ENCODE measurements around the gene TRPC1.

The TRPC1 gene

GRCh38 chr3:142724682-142725356 lies 985 bp downstream of the TRPC1 start:
- no peak for TF ChIP-seq CTCF (IDR thresholded peaks at IDR 0.05; ENCODE audit: low read depth, low read length)
- DNase-seq (ENCODE audit: low read depth in 2 of 2), result peak; percentile 34 to 50
- peak overlapping the region; percentile 81 to 86 for H3K4me3 ChIP-seq (replicated peaks in 1 of 2; ENCODE audit: low read depth in 2 of 2, low read length in 2 of 2)

- no peak for DNase-seq (ENCODE audit: low read depth in 2 of 2)
- peak overlapping the region; percentile 81 to 86 for H3K4me3 ChIP-seq (replicated peaks in 1 of 2; ENCODE audit: low read depth in 2 of 2, low read length in 2 of 2)
These were observed 1.5 kb downstream of the TRPC1 start for GRCh38 chr3:142725357-142725739.

GRCh38 chr3:142726017-142726416 lies 2.2 kb downstream of the TRPC1 start:
- no peak for DNase-seq (ENCODE audit: low read depth in 2 of 2)
- no peak for TF ChIP-seq CTCF (IDR thresholded peaks at IDR 0.05; ENCODE audit: low read depth, low read length)
- no peak overlapping the region for H3K4me3 ChIP-seq (replicated peaks in 1 of 2; ENCODE audit: low read depth in 2 of 2, low read length in 2 of 2)

More at GRCh38 chr3:142725357-142725739, 1.5 kb downstream of the TRPC1 start:
- TF ChIP-seq CTCF (IDR thresholded peaks at IDR 0.05; ENCODE audit: low read depth, low read length), result no peak

- no peak for TF ChIP-seq CTCF (IDR thresholded peaks at IDR 0.05; ENCODE audit: low read depth, low read length)
- DNase-seq (ENCODE audit: low read depth in 2 of 2), result no peak
- H3K4me3 ChIP-seq (replicated peaks in 1 of 2; ENCODE audit: low read depth in 2 of 2, low read length in 2 of 2), result no peak overlapping the region
These were observed 8.2 kb downstream of the TRPC1 start for GRCh38 chr3:142732066-142732465.

GRCh38 chr3:142734834-142735233 lies 11.0 kb downstream of the TRPC1 start:
- no peak overlapping the region for H3K4me3 ChIP-seq (replicated peaks in 1 of 2; ENCODE audit: low read depth in 2 of 2, low read length in 2 of 2)
- DNase-seq (ENCODE audit: low read depth in 2 of 2), result no peak
- no peak for TF ChIP-seq CTCF (IDR thresholded peaks at IDR 0.05; ENCODE audit: low read depth, low read length)

GRCh38 chr3:142735462-142735861 lies 11.6 kb downstream of the TRPC1 start:
- no peak overlapping the region for H3K4me3 ChIP-seq (replicated peaks in 1 of 2; ENCODE audit: low read depth in 2 of 2, low read length in 2 of 2)
- no peak for DNase-seq (ENCODE audit: low read depth in 2 of 2)
- no peak for TF ChIP-seq CTCF (IDR thresholded peaks at IDR 0.05; ENCODE audit: low read depth, low read length)

GRCh38 chr3:142738396-142738795 lies 14.6 kb downstream of the TRPC1 start:
- no peak for TF ChIP-seq CTCF (IDR thresholded peaks at IDR 0.05; ENCODE audit: low read depth, low read length)
- H3K4me3 ChIP-seq (replicated peaks in 1 of 2; ENCODE audit: low read depth in 2 of 2, low read length in 2 of 2), result no peak overlapping the region
- DNase-seq (ENCODE audit: low read depth in 2 of 2), result no peak
